Measurements from ENCODE around the gene FRMD1. TPM values are rescaled to one million over a fixed set of nuclear protein-coding genes. Genes with fewer than 3 reads are reported as not detected.

Gene FRMD1
- total and polyA plus RNA-seq, 2 donors = 1.3 to 23.1 TPM

DNA sequence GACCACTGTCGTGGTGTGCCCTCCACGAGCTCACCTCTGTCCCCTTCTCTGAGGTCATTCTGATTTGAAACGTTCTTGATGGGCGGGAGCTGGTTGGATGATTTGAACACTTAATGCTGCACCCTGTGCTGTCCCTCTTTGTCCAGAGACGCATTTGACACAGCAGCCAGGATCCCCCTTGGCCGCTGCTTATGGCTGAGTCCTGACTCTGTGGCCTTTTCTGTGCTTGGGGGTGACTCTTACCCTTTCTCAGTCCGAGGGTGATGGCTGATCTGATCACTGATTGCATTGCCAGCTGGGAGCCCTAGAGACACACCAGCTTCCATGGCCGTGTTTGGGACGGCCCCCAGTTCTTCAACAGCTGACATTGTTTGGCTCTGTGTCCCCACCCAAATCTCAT is 43.5 kb upstream of the FRMD1 start:
- no peaks in the 10 kb centered on the region for H3K36me3 ChIP-seq (ENCODE audit: control insufficient read depth in 2 of 2, insufficient read depth in 2 of 2, low read length in 1 of 2)
- WGBS = 87% methylated on average over 9 of the region's 9 CpGs
- no peak overlapping the region for H3K4me3 ChIP-seq (ENCODE audit: low read length in 2 of 2)
- peaks cover 0 to 4% of the 10 kb centered on the region in 2 donors for H3K9me3 ChIP-seq (ENCODE audit: control insufficient read depth in 2 of 2, insufficient read depth in 1 of 2, low read length in 1 of 2)
- no peaks in the 10 kb centered on the region for H3K4me1 ChIP-seq (ENCODE audit: control insufficient read depth in 2 of 2, insufficient read depth in 2 of 2, low read length in 2 of 2)
- no peak for DNase-seq (ENCODE audit: low read depth in 6 of 9, low spot score in 9 of 9)
- no peaks in the 10 kb centered on the region for H3K27me3 ChIP-seq (ENCODE audit: control insufficient read depth in 2 of 2, insufficient read depth in 1 of 2, low read length in 1 of 2)
- no peak overlapping the region for H3K27ac ChIP-seq (ENCODE audit: low read depth in 1 of 2, low read length in 1 of 2)

- DNase-seq (ENCODE audit: low read depth in 6 of 9, low spot score in 9 of 9) = no peak
- Histone ChIP-seq H3K4me3 (ENCODE audit: low read length in 2 of 2) (no peak overlapping the region), H3K9me3 (ENCODE audit: control insufficient read depth in 2 of 2, insufficient read depth in 1 of 2, low read length in 1 of 2) (peaks cover 0 to 4% of the 10 kb centered on the region in 2 donors), H3K27ac (ENCODE audit: low read depth in 1 of 2, low read length in 1 of 2) (no peak overlapping the region), H3K4me1 (ENCODE audit: control insufficient read depth in 2 of 2, insufficient read depth in 2 of 2, low read length in 2 of 2) (no peaks in the 10 kb centered on the region), H3K36me3 (ENCODE audit: control insufficient read depth in 2 of 2, insufficient read depth in 2 of 2, low read length in 1 of 2) (no peaks in the 10 kb centered on the region), H3K27me3 (ENCODE audit: control insufficient read depth in 2 of 2, insufficient read depth in 1 of 2, low read length in 1 of 2) (no peaks in the 10 kb centered on the region)
- WGBS = 90% methylated on average over 14 of the region's 14 CpGs
Measured at GRCh38 chr6:168122011-168122410, 43.0 kb upstream of the FRMD1 start.

- Histone ChIP-seq H3K27me3 (ENCODE audit: control insufficient read depth in 2 of 2, insufficient read depth in 1 of 2, low read length in 1 of 2) (no peaks in the 10 kb centered on the region), H3K4me3 (ENCODE audit: low read length in 2 of 2) (no peak overlapping the region), H3K4me1 (ENCODE audit: control insufficient read depth in 2 of 2, insufficient read depth in 2 of 2, low read length in 2 of 2) (no peaks in the 10 kb centered on the region), H3K9me3 (ENCODE audit: control insufficient read depth in 2 of 2, insufficient read depth in 1 of 2, low read length in 1 of 2) (peaks cover 0 to 4% of the 10 kb centered on the region in 2 donors), H3K27ac (ENCODE audit: low read depth in 1 of 2, low read length in 1 of 2) (no peak overlapping the region), H3K36me3 (ENCODE audit: control insufficient read depth in 2 of 2, insufficient read depth in 2 of 2, low read length in 1 of 2) (no peaks in the 10 kb centered on the region)
- 88% methylated on average over 8 of the region's 8 CpGs for WGBS
- DNase-seq (ENCODE audit: low read depth in 6 of 9, low spot score in 9 of 9) = no peak
Measured at GRCh38 chr6:168121303-168121665, 42.3 kb upstream of the FRMD1 start.

GRCh38 chr6:168120390-168121302 is 41.6 kb upstream of the FRMD1 start:
- Histone ChIP-seq H3K4me1 (ENCODE audit: control insufficient read depth in 2 of 2, insufficient read depth in 2 of 2, low read length in 2 of 2) (no peaks in the 10 kb centered on the region), H3K36me3 (ENCODE audit: control insufficient read depth in 2 of 2, insufficient read depth in 2 of 2, low read length in 1 of 2) (no peaks in the 10 kb centered on the region), H3K27me3 (ENCODE audit: control insufficient read depth in 2 of 2, insufficient read depth in 1 of 2, low read length in 1 of 2) (no peaks in the 10 kb centered on the region), H3K4me3 (ENCODE audit: low read length in 2 of 2) (no peak overlapping the region), H3K27ac (ENCODE audit: low read depth in 1 of 2, low read length in 1 of 2) (no peak overlapping the region), H3K9me3 (ENCODE audit: control insufficient read depth in 2 of 2, insufficient read depth in 1 of 2, low read length in 1 of 2) (peaks cover 0 to 4% of the 10 kb centered on the region in 2 donors)
- 83% methylated on average over 15 of the region's 15 CpGs for WGBS
- DNase-seq (ENCODE audit: low read depth in 6 of 9, low spot score in 9 of 9) = no peak

DNA sequence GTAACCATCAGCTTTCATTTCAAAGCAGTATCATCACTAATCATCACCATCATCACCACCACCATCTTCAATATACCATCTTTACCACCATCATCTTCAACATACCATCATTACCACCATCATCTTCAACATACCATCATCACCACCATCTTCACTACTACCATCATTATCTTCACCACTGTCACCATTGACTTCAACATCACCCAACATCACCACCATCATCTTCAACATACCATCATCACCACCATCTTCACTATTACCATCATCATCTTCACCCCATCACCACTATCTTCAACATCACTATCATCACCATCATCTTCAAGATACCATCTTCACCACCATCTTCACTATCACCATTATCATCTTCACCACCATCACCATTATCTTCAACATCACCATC is 40.5 kb upstream of the FRMD1 start:
- no peak overlapping the region for H3K4me3 ChIP-seq (ENCODE audit: low read length in 2 of 2)

GRCh38 chr6:168118935-168119334 is 39.9 kb upstream of the FRMD1 start:
- no peaks in the 10 kb centered on the region for H3K4me1 ChIP-seq (ENCODE audit: control insufficient read depth in 2 of 2, insufficient read depth in 2 of 2, low read length in 2 of 2)
- H3K27me3 ChIP-seq (ENCODE audit: control insufficient read depth in 2 of 2, insufficient read depth in 1 of 2, low read length in 1 of 2) = no peaks in the 10 kb centered on the region
- DNase-seq (ENCODE audit: low read depth in 6 of 9, low spot score in 9 of 9) = no peak
- H3K9me3 ChIP-seq (ENCODE audit: control insufficient read depth in 2 of 2, insufficient read depth in 1 of 2, low read length in 1 of 2) = peaks cover 0 to 4% of the 10 kb centered on the region in 2 donors
- no peak overlapping the region for H3K27ac ChIP-seq (ENCODE audit: low read depth in 1 of 2, low read length in 1 of 2)
- no peak overlapping the region for H3K4me3 ChIP-seq (ENCODE audit: low read length in 2 of 2)
- WGBS = 84% methylated on average over 7 of the region's 7 CpGs
- H3K36me3 ChIP-seq (ENCODE audit: control insufficient read depth in 2 of 2, insufficient read depth in 2 of 2, low read length in 1 of 2) = no peaks in the 10 kb centered on the region

More for the DNA sequence above, 40.5 kb upstream of the FRMD1 start:
- DNase-seq (ENCODE audit: low read depth in 6 of 9, low spot score in 9 of 9) = no peak
- Histone ChIP-seq H3K27me3 (ENCODE audit: control insufficient read depth in 2 of 2, insufficient read depth in 1 of 2, low read length in 1 of 2) (no peaks in the 10 kb centered on the region), H3K9me3 (ENCODE audit: control insufficient read depth in 2 of 2, insufficient read depth in 1 of 2, low read length in 1 of 2) (peaks cover 0 to 4% of the 10 kb centered on the region in 2 donors), H3K27ac (ENCODE audit: low read depth in 1 of 2, low read length in 1 of 2) (no peak overlapping the region), H3K36me3 (ENCODE audit: control insufficient read depth in 2 of 2, insufficient read depth in 2 of 2, low read length in 1 of 2) (no peaks in the 10 kb centered on the region), H3K4me1 (ENCODE audit: control insufficient read depth in 2 of 2, insufficient read depth in 2 of 2, low read length in 2 of 2) (no peaks in the 10 kb centered on the region)

DNA sequence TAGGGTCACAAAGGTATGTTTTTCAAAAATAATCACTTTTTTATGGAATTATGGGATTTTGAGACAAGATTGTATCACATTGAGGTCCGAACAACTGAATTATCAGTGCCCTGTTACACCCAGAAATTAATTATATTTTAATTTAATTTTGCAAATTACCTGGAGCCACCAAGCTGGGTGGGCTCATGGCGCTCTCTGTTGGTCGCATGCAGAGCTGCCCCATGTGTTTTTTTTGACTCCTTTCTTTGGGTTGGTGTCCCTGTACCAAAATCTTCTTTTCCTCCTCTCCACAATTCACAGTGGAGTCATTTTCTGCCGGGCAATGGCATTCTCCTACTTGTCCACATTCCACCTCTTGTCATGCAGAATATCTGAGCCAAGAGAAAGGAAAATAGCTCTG is 38.9 kb upstream of the FRMD1 start:
- DNase-seq (ENCODE audit: low read depth in 6 of 9, low spot score in 9 of 9) = no peak
- no peaks in the 10 kb centered on the region for H3K4me1 ChIP-seq (ENCODE audit: control insufficient read depth in 2 of 2, insufficient read depth in 2 of 2, low read length in 2 of 2)
- WGBS = 63% methylated on average over 4 of the region's 4 CpGs

GRCh38 chr6:168116975-168117899 is 38.2 kb upstream of the FRMD1 start:
- Histone ChIP-seq H3K27ac (ENCODE audit: low read depth in 1 of 2, low read length in 1 of 2) (no peak overlapping the region), H3K4me3 (ENCODE audit: low read length in 2 of 2) (no peak overlapping the region), H3K9me3 (ENCODE audit: control insufficient read depth in 2 of 2, insufficient read depth in 1 of 2, low read length in 1 of 2) (no peaks in the 10 kb centered on the region), H3K27me3 (ENCODE audit: control insufficient read depth in 2 of 2, insufficient read depth in 1 of 2, low read length in 1 of 2) (no peaks in the 10 kb centered on the region), H3K36me3 (ENCODE audit: control insufficient read depth in 2 of 2, insufficient read depth in 2 of 2, low read length in 1 of 2) (no peaks in the 10 kb centered on the region), H3K4me1 (ENCODE audit: control insufficient read depth in 2 of 2, insufficient read depth in 2 of 2, low read length in 2 of 2) (no peaks in the 10 kb centered on the region)
- 91% methylated on average over 26 of the region's 26 CpGs for WGBS
- no peak for DNase-seq (ENCODE audit: low read depth in 6 of 9, low spot score in 9 of 9)

More for the DNA sequence above, 38.9 kb upstream of the FRMD1 start:
- Histone ChIP-seq H3K27me3 (ENCODE audit: control insufficient read depth in 2 of 2, insufficient read depth in 1 of 2, low read length in 1 of 2) (no peaks in the 10 kb centered on the region), H3K4me3 (ENCODE audit: low read length in 2 of 2) (no peak overlapping the region), H3K36me3 (ENCODE audit: control insufficient read depth in 2 of 2, insufficient read depth in 2 of 2, low read length in 1 of 2) (no peaks in the 10 kb centered on the region), H3K9me3 (ENCODE audit: control insufficient read depth in 2 of 2, insufficient read depth in 1 of 2, low read length in 1 of 2) (peaks cover 0 to 4% of the 10 kb centered on the region in 2 donors), H3K27ac (ENCODE audit: low read depth in 1 of 2, low read length in 1 of 2) (no peak overlapping the region)

GRCh38 chr6:168116438-168116974 is 37.5 kb upstream of the FRMD1 start:
- Histone ChIP-seq H3K36me3 (ENCODE audit: control insufficient read depth in 2 of 2, insufficient read depth in 2 of 2, low read length in 1 of 2) (no peaks in the 10 kb centered on the region), H3K9me3 (ENCODE audit: control insufficient read depth in 2 of 2, insufficient read depth in 1 of 2, low read length in 1 of 2) (no peaks in the 10 kb centered on the region), H3K27ac (ENCODE audit: low read depth in 1 of 2, low read length in 1 of 2) (no peak overlapping the region), H3K27me3 (ENCODE audit: control insufficient read depth in 2 of 2, insufficient read depth in 1 of 2, low read length in 1 of 2) (no peaks in the 10 kb centered on the region), H3K4me3 (ENCODE audit: low read length in 2 of 2) (no peak overlapping the region), H3K4me1 (ENCODE audit: control insufficient read depth in 2 of 2, insufficient read depth in 2 of 2, low read length in 2 of 2) (no peaks in the 10 kb centered on the region)
- DNase-seq (ENCODE audit: low read depth in 6 of 9, low spot score in 9 of 9) = no peak
- WGBS = 96% methylated on average over 11 of the region's 11 CpGs
